Ishikawa (cell line): ENCODE results near the gene KCNB1.

Experiments
- CEBPB ChIP-seq: IDR thresholded peaks from 2 replicates; pipeline ENCODE4 v1.6.1; 2012
- CREB1 ChIP-seq: IDR thresholded peaks from 2 replicates; pipeline ENCODE4 v1.6.1; 2012; ENCODE audit warnings: low read depth
- EGR1 ChIP-seq: IDR thresholded peaks from 2 replicates; pipeline ENCODE4 v1.6.1; 2012
- EP300 ChIP-seq: IDR thresholded peaks from 2 replicates; pipeline ENCODE4 v1.6.1; 2012; ENCODE audit warnings: borderline replicate concordance
- FOXM1 ChIP-seq: IDR thresholded peaks from 2 replicates; pipeline ENCODE4 v1.6.1; 2012; ENCODE audit warnings: low read depth, borderline replicate concordance
- NFIC ChIP-seq: IDR thresholded peaks from 2 replicates; pipeline ENCODE4 v1.6.1; 2012
- RAD21 ChIP-seq: IDR thresholded peaks from 2 replicates; pipeline ENCODE4 v1.6.1; 2012; ENCODE audit warnings: low read depth
- TAF1 ChIP-seq: IDR thresholded peaks from 2 replicates; pipeline ENCODE4 v1.6.1; 2012; ENCODE audit warnings: low read depth, mild to moderate bottlenecking
- TCF12 ChIP-seq: IDR thresholded peaks from 2 replicates; pipeline ENCODE4 v1.6.1; 2012; ENCODE audit warnings: low read depth
- TEAD4 ChIP-seq: IDR thresholded peaks from 2 replicates; pipeline ENCODE4 v1.6.1; 2012
- YY1 ChIP-seq: IDR thresholded peaks from 2 replicates; pipeline ENCODE4 v1.6.1; 2012; ENCODE audit warnings: low read depth
- TF ChIP-seq, protein P1 (sequence below): IDR thresholded peaks from 2 replicates; pipeline ENCODE4 v1.6.1; 2012
- TF ChIP-seq, protein P2 (sequence below): IDR thresholded peaks from 2 replicates; pipeline ENCODE4 v1.6.1; 2012; ENCODE audit warnings: low read depth, mild to moderate bottlenecking
- TF ChIP-seq, protein P3 (sequence below): IDR thresholded peaks from 2 replicates; pipeline ENCODE4 v1.6.1; 2012

DNA sequence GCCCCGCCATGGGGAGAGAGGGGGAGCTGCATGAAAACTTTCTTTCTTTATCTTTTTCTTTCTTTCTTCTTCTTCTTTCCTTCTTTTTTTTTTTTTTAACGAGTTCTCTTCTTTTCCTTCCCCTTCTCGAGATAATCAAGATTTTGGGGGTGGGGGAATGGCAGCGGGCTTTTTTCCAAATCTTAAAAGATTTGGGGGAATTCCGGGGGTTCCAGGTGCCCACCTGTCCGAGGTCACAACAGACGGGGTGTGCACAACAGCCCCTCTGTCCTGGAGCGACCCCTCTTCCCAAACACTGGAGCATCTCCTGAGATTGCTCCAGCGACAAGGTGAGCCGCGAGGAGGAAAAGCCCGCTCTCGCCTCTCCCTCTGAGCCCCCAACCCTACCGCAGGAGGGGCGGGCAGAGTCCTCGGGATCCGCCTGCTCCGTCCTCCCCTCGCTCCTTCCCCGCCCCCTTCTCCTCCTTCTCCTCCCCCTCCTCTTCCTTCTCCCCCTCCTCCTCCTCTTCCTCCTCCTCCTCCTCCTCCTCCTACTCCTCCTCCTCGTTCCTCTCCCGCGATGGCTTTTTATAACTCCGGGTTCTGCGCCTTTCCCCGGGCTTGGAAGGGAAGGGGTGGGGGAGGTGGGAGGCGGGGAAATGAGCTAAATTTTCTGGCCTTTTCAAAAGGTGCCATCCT lies 689 bp upstream of the KCNB1 start:
- TF ChIP-seq FOXM1 = no peak
- TF ChIP-seq, protein P1, sequence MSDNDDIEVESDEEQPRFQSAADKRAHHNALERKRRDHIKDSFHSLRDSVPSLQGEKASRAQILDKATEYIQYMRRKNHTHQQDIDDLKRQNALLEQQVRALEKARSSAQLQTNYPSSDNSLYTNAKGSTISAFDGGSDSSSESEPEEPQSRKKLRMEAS = no peak
- TF ChIP-seq TEAD4 = no peak
- TF ChIP-seq TCF12 = no peak
- no peak for TF ChIP-seq RAD21
- no peak for TF ChIP-seq EGR1
- no peak for TF ChIP-seq YY1
- no peak for TF ChIP-seq EP300
- no peak for TF ChIP-seq TAF1
- TF ChIP-seq, protein P2, sequence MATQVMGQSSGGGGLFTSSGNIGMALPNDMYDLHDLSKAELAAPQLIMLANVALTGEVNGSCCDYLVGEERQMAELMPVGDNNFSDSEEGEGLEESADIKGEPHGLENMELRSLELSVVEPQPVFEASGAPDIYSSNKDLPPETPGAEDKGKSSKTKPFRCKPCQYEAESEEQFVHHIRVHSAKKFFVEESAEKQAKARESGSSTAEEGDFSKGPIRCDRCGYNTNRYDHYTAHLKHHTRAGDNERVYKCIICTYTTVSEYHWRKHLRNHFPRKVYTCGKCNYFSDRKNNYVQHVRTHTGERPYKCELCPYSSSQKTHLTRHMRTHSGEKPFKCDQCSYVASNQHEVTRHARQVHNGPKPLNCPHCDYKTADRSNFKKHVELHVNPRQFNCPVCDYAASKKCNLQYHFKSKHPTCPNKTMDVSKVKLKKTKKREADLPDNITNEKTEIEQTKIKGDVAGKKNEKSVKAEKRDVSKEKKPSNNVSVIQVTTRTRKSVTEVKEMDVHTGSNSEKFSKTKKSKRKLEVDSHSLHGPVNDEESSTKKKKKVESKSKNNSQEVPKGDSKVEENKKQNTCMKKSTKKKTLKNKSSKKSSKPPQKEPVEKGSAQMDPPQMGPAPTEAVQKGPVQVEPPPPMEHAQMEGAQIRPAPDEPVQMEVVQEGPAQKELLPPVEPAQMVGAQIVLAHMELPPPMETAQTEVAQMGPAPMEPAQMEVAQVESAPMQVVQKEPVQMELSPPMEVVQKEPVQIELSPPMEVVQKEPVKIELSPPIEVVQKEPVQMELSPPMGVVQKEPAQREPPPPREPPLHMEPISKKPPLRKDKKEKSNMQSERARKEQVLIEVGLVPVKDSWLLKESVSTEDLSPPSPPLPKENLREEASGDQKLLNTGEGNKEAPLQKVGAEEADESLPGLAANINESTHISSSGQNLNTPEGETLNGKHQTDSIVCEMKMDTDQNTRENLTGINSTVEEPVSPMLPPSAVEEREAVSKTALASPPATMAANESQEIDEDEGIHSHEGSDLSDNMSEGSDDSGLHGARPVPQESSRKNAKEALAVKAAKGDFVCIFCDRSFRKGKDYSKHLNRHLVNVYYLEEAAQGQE = no peak
- TF ChIP-seq CREB1 = no peak
- TF ChIP-seq NFIC = no peak
- TF ChIP-seq, protein P3, sequence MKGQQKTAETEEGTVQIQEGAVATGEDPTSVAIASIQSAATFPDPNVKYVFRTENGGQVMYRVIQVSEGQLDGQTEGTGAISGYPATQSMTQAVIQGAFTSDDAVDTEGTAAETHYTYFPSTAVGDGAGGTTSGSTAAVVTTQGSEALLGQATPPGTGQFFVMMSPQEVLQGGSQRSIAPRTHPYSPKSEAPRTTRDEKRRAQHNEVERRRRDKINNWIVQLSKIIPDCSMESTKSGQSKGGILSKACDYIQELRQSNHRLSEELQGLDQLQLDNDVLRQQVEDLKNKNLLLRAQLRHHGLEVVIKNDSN = no peak
- TF ChIP-seq CEBPB = no peak
